ENCODE data around the gene MCRIP1. TPM values are rescaled to one million over a fixed set of nuclear protein-coding genes. Genes with fewer than 3 reads are reported as not detected.

MCRIP1 gene, protein sequence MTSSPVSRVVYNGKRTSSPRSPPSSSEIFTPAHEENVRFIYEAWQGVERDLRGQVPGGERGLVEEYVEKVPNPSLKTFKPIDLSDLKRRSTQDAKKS
- 40.2 and 58.3 TPM in 2 replicates for total RNA-seq (2014; rRNA removed; shearing (Covaris generic))

DNA sequence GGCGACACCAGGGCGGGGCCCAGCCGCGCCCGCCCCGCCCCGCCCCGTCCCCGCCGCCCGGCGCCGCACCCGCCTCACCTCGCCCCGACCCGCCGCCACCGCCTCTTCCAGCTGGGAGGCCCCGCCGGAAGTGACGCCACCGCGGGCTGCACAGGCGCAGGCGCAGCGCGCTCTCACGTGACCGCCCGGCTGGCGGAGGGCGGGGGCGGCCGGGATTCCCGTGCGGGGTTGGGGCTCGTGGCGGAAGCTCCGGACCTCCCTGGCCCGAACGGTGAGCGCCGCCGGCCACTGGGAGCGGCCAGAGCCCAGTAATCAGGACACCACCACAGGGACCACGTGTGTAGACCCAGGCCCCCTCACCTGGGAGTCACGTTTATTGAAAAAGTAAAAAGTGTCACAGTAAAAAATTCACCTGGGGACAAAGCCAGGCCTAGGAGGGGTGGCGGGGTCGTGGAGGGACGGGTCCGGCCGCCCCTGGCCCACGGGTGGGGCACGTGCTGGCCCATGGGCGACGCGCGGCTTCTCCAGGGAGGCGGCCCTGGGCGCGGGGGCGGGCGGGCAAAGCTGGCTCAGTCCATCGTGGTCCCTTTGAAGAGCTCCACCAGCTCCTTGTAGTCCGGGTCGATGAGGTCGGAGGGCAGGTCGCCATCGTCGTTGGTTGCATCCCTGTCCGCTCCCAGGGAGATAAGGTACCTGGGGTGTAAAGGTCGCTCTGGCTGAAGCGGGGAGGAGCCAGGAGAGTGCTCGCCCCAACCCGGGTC lies at the start of gene MCRIP1:
TSS of gene MCRIP1 (minus strand) at position 132 of the 761 bp plus-strand sequence. CDS start 8,785 bp downstream, outside the sequence.
- DNase-seq (ENCODE audit: low read depth) = peak; percentile 89

GRCh38 chr17:81879121-81879520 lies 46.0 kb upstream of the MCRIP1 start:
- DNase-seq (ENCODE audit: low read depth) = no peak

DNA sequence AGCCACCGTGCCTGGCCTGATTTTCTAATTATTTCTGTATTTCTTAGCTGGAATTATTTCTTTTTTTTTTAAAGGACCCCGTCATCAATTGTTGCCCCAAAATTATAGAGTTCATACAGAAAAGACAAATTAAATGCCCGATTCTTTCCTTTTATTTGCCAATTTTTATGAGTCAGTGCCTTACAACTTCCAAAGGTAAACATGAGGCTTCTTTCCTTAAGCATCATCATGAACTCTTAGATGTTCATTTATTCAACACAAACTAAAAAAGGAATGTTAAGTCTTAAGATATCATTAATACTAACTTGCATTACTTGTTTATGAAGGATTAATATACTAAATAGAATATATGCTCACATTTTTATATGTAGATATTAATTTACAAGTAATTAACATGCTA lies 45.2 kb upstream of the MCRIP1 start:
- no peak for DNase-seq (ENCODE audit: low read depth)

GRCh38 chr17:81877569-81877968 lies 44.5 kb upstream of the MCRIP1 start:
- no peak for DNase-seq (ENCODE audit: low read depth)

DNA sequence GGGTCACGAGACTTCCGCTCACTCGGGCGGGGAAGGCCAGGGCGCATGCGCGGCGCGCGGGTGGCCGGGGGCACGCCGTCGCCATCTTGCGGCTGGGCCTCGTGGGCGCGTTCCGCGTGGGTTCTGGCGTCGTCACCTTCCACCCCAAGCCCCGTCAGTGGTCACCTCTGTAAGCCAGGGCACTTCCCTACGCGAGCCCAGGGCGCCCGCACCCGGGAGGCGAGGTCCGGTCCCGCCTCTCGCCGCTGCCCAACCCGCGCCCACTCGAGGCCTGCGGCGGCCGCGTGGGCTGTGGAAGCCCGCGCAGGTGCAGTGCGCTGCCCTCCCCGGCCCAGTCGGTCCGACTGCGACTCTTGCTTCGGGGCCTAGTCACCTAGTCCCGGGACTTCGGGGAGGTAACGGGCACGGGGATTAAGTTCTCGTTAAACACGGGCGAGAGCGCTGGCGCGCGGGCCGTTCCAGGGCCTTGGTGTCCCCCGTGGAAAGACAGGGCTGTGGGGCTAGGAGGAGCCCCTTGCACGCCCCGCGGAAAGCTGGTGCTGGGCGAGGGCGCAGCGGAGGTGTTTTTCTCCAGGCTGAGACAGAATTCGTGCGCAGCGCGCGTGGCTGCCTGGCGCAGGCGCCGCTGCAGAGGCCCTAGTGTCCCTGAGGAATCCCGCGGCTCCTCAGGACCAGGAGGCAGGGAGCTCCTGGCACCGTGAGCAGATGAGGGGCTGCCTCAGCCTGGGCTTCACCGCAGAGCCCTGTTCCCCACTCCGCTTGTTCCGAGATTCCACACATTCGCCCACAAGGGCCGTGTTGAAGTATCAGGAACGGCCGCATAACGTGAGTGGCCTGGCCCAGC lies 38.5 kb upstream of the MCRIP1 start:
- peak; percentile 85 for DNase-seq (ENCODE audit: low read depth)

DNA sequence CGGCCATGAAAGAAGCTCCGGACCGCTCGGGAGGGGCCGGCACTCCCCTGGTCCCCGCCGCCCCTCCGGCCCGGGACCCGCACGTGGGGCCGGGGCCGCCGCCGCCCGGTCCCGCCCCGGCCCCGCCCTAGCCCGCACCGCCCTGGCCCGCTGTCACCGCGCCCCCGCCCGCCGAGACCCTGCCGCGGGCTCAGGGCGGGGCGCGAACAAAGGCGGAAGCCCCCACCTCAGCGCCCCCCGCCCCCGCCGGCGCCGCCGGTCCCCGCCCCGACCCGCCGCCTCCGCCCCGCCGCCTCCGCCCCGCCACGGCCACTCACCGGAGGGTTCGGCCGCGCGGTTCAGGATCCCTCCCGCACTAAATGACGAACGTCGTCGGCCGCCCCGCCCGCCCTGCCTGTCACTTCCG lies 37.9 kb upstream of the MCRIP1 start, which contains the start of gene ARHGDIA:
TSS of gene ARHGDIA (minus strand) at position 357 of the 406 bp plus-strand sequence. CDS start 1,407 bp downstream, outside the sequence.
- DNase-seq (ENCODE audit: low read depth) = no peak

DNA sequence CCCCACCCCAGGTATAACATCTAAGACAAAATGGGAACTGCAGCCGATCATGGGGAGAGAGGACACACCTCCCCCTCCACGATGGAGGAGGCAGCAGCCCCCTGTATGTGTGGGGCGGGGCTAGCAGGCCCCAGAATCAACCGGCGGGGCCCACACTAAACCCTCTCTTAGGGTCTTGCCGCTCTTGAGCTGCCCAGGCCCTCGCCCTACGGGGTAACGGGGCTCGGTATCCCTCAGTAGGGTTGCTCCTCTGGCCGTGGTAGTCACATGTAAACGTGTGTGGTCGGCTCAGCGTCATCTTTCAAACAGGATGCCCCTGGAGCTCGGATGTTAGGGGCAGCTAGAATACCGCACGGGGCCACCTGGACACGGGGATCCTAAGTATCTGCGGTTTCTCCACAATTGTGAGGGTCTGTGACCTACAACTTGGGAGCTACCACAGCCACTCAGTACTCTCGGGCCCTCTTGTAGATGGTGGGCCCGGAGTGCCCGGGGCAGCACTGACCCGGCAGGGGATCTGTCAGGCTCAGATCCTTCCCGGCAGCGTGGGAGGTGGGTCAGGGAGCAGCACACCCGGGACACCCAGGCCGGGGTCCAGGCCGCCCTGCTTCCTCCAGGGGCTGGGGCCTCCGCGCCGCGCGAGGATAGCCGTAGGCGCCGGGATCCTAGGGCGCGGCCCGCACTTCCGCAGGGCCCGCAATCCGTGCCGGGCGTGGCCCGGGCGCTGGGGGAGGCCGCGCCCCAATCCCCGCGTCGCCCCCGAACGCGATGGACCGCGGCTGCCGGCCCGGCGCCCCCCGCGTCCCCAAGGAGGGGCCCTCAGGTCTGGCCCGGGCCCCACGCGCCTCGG lies 37.3 kb upstream of the MCRIP1 start:
- peak; percentile 47 for DNase-seq (ENCODE audit: low read depth)

- DNase-seq (ENCODE audit: low read depth) = no peak
Measured at GRCh38 chr17:81869221-81870130, 36.4 kb upstream of the MCRIP1 start.

DNA sequence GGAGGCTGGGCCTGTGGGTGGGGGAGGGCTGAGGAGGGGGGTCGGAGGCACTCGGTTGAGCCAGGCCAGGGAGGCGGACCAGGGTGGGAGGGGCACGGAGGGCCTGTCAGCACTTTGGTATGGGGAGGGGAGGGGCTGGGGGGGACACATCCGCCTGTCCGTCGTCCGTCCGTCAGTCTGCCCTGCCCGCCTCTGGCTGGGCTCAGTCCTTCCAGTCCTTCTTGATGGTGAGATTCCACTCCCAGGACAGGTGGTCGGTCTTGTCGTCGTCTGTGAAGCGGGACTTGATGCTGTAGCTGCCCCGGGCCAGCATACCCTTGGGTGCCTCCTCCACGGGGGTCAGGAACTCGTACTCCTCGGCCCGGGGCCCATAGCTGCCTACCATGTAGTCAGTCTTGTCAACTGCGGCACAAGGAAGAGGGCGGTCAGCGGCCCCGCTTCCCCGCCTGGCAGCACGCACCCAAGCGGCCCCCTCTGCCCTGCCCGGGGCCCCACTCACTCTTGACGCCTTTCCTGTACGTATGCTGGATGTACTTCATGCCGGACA lies 35.7 kb upstream of the MCRIP1 start:
- DNase-seq (ENCODE audit: low read depth) = peak; percentile 73

GRCh38 chr17:81867991-81868673 lies 35.0 kb upstream of the MCRIP1 start:
- peak; percentile 29 for DNase-seq (ENCODE audit: low read depth)

- DNase-seq (ENCODE audit: low read depth) = peak; percentile 76
Measured at GRCh38 chr17:81867170-81867990, 34.3 kb upstream of the MCRIP1 start.

- DNase-seq (ENCODE audit: low read depth) = peak; percentile 31
Measured at GRCh38 chr17:81866440-81867169, 33.5 kb upstream of the MCRIP1 start.

DNA sequence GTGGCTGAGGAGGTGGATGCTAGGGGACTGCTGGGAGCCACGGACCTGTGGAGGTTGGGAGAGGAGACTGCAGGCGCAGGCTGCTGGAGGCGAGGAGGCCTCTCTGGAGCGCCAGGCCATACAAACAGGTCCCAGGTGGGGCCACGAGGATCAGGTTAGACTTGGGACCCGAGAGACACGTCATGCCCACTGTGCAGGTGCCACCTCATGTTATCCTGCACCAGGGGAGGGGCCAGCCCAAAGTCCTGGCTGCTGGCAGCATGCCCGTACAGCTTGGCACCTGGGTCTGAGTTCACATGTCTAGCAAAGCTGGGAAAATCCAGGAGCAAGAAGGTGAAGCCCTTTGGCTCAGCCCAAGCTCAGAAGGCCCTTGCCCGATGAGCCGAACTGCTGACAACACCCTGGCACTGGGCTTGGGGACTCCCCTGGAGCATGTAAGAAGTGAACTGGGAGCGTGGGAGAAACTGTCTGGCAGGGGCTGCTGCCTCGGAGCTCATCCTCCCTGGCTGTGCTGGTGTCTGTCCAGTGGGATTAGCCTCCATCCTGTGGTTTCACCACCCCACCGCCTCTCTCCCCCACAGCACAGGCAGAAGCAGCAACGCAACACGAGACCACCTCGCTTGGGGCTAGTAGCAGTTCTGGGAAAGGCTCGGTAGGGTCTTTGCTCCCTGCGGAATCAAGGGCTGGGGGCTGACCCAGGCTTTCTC lies 32.8 kb upstream of the MCRIP1 start:
- peak; percentile 22 for DNase-seq (ENCODE audit: low read depth)

- no peak for DNase-seq (ENCODE audit: low read depth)
Measured at GRCh38 chr17:81865358-81865732, 32.3 kb upstream of the MCRIP1 start.

GRCh38 chr17:81863833-81864768 lies 31.0 kb upstream of the MCRIP1 start:
- no peak for DNase-seq (ENCODE audit: low read depth)

DNA sequence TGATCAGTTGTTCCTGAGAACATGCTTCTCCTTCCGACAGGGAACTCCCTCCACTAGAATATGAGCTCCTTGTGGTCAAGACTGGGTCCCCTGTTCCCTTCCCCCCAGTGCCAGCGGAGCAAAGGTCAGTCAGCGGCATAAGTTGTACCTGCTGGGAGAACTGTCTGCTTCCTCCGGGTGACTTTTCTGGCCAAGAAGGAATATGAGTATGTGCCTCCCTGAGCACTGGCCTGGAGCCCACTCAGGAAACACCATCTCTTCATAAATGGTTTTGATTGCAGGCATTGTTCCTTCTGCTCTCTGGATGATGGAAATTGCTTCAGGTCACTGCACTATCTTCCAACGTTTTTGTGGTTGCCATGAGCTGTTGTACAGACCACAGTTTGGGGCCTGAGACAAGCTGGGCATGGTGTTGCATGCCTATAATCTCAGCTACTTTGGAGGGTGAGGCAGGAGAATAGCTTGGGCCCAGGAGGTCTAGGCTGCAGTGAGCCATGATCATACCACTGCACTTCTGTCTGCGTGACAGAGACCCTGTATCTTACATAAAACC lies 30.1 kb upstream of the MCRIP1 start:
- DNase-seq (ENCODE audit: low read depth) = no peak
